Upper lobe of left lung (tissue), 4 donors: ENCODE data around the gene AGO3.

Experiments used
- POLR2A ChIP-seq, 4 donors: fragments of 450-650 bp; IDR thresholded peaks; one replicate each; pipeline ENCODE4 v1.5.1; 2016 to 2017; ENCODE audit warnings: antibody characterized with exemption in 4 of 4, mild to moderate bottlenecking in 2 of 4
- TF ChIP-seq, protein P1 (sequence below), 6 experiments: fragments of 450-650 bp in 4 of 6; fragments of 200-600 bp in 2 of 6; sonication (generic) in 2 of 6; IDR thresholded peaks; one replicate each; pipeline ENCODE4 v1.5.1; 2016 to 2019; ENCODE audit warnings: antibody characterized with exemption in 6 of 6

DNA sequence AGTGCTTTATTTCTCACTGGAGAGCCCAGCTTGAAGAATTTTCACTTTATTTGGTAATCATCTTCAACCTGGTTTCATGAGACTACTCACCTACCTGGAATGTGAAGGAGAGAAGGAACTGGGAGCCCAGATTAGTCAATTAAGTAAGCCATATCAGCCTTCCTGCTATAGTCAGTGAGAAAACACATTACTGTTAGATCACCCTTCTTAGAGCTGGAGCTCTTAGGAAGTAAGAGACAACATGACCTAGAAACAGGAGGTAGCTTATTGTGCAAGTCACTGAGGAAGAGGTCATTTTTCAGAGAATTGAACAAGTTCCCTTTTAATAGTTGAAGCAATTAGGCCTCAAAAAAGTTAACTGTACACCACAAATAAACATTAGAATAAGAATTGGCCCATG lies 103.8 kb downstream of the AGO3 start:
- TF ChIP-seq POLR2A (IDR thresholded peaks at IDR 0.05): no peak
- TF ChIP-seq, protein P1, sequence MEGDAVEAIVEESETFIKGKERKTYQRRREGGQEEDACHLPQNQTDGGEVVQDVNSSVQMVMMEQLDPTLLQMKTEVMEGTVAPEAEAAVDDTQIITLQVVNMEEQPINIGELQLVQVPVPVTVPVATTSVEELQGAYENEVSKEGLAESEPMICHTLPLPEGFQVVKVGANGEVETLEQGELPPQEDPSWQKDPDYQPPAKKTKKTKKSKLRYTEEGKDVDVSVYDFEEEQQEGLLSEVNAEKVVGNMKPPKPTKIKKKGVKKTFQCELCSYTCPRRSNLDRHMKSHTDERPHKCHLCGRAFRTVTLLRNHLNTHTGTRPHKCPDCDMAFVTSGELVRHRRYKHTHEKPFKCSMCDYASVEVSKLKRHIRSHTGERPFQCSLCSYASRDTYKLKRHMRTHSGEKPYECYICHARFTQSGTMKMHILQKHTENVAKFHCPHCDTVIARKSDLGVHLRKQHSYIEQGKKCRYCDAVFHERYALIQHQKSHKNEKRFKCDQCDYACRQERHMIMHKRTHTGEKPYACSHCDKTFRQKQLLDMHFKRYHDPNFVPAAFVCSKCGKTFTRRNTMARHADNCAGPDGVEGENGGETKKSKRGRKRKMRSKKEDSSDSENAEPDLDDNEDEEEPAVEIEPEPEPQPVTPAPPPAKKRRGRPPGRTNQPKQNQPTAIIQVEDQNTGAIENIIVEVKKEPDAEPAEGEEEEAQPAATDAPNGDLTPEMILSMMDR (IDR thresholded peaks at IDR 0.05): no peak
